CD8-positive, alpha-beta memory T cell (primary cell): ENCODE measurements around the gene GUCY1A2. TPM values are rescaled to one million over a fixed set of nuclear protein-coding genes. Genes with fewer than 3 reads are reported as not detected.

Source experiments
- CTCF ChIA-PET: fragments of 350-600 bp; sonication (Branson Sonifier 250); formaldehyde crosslinking; loops from one replicate; lab custom pipeline; 2021; ENCODE audit warnings: antibody characterized with exemption; lab: Charles Lee
- POLR2A ChIA-PET: fragments of 350-600 bp; sonication (Branson Sonifier 250); formaldehyde crosslinking; loops from one replicate; lab custom pipeline; 2021; ENCODE audit warnings: antibody characterized with exemption; lab: Charles Lee
- DNase-seq, 5 donors: peaks; one replicate each; pipeline versions ENCODE4 v3.0.0 to v3.0.0-alpha.2; 2020 to 2022; ENCODE audit warnings: mixed read lengths in 1 of 5
- H3K27ac ChIP-seq: one replicate; pipeline ENCODE4 v1.7.0; 2013; ENCODE audit warnings: low read depth, mild to moderate bottlenecking, low read length, moderate library complexity
- H3K27me3 ChIP-seq: 2 replicates; pipeline ENCODE4 v1.7.0; 2013; ENCODE audit warnings: low read length, mild to moderate bottlenecking; ENCODE audit not compliant: insufficient read depth, poor library complexity, severe bottlenecking
- H3K36me3 ChIP-seq: 2 replicates; pipeline ENCODE4 v1.7.0; 2013; ENCODE audit warnings: mild to moderate bottlenecking, low read length, moderate library complexity; ENCODE audit not compliant: insufficient read depth
- H3K4me1 ChIP-seq: 2 replicates; pipeline ENCODE4 v1.7.0; 2013; ENCODE audit warnings: mild to moderate bottlenecking, low read length, moderate library complexity; ENCODE audit not compliant: insufficient read depth
- H3K4me3 ChIP-seq: 2 replicates; pipeline ENCODE4 v1.7.0; 2013; ENCODE audit warnings: mild to moderate bottlenecking, low read length
- H3K9me3 ChIP-seq: 2 replicates; pipeline ENCODE4 v1.7.0; 2013; ENCODE audit warnings: mild to moderate bottlenecking, low read length
- H3K27ac Mint-ChIP-seq, 8 donors: one replicate each; pipeline ENCODE4 v1.8.0; 2020 to 2021; ENCODE audit warnings: mixed read lengths in 8 of 8, mild to moderate bottlenecking in 6 of 8, inconsistent platforms in 3 of 8, moderate library complexity in 3 of 8
- H3K27me3 Mint-ChIP-seq, 2 donors: one replicate each; pipeline ENCODE4 v1.8.0; 2020 to 2021; ENCODE audit warnings: mixed read lengths in 2 of 2, mild to moderate bottlenecking in 1 of 2, moderate library complexity in 1 of 2
- H3K36me3 Mint-ChIP-seq, 3 donors: one replicate each; pipeline ENCODE4 v1.8.0; 2020 to 2021; ENCODE audit warnings: mixed read lengths in 3 of 3, inconsistent platforms in 1 of 3, mild to moderate bottlenecking in 1 of 3
- H3K4me1 Mint-ChIP-seq, 3 donors: one replicate each; pipeline ENCODE4 v1.8.0; 2020 to 2021; ENCODE audit warnings: mixed read lengths in 3 of 3, inconsistent platforms in 1 of 3, mild to moderate bottlenecking in 1 of 3
- H3K4me3 Mint-ChIP-seq, 7 donors: one replicate each; pipeline ENCODE4 v1.8.0; 2020 to 2021; ENCODE audit warnings: mixed read lengths in 7 of 7, mild to moderate bottlenecking in 6 of 7, moderate library complexity in 4 of 7, inconsistent platforms in 2 of 7
- H3K9me3 Mint-ChIP-seq, 5 donors: one replicate each; pipeline ENCODE4 v1.8.0; 2020 to 2022; ENCODE audit warnings: mixed read lengths in 5 of 5, mild to moderate bottlenecking in 3 of 5, moderate library complexity in 2 of 5, inconsistent platforms in 1 of 5
- polyA plus RNA-seq: library from polyadenylated mRNA; unstranded; fragments of 300-500 nt; fragmentation: Illumina TruSeq; gene quantifications from one replicate; pipeline ENCODE4 v1.2.3, GENCODE V29; 2021
- total RNA-seq, 2 experiments: library from RNA; stranded (reverse); gene quantifications; one replicate each; pipeline ENCODE4 v1.2.3, GENCODE V29; 2021

Gene GUCY1A2
- total and polyA plus RNA-seq, 3 experiments from 2014 or later = not detected

- Histone ChIP-seq H3K36me3 (no peaks in the 10 kb centered on the region), H3K9me3 (no peaks in the 10 kb centered on the region), H3K27me3 (no peaks in the 10 kb centered on the region), H3K4me1 (no peaks in the 10 kb centered on the region), H3K4me3 (no peak overlapping the region), H3K27ac (no peak overlapping the region)
- no peak overlapping the region for H3K4me3 Mint-ChIP-seq
- no peak overlapping the region for H3K27ac Mint-ChIP-seq
- no peaks in the 10 kb centered on the region for H3K27me3 Mint-ChIP-seq
- H3K36me3 Mint-ChIP-seq = no peaks in the 10 kb centered on the region
- CTCF ChIA-PET = no interaction called here
- no peaks in the 10 kb centered on the region for H3K4me1 Mint-ChIP-seq
- no peak for DNase-seq
- H3K9me3 Mint-ChIP-seq = no peaks in the 10 kb centered on the region
- POLR2A ChIA-PET = no interaction called here
Observed at GRCh38 chr11:106971864-106972263, 46.4 kb downstream of the GUCY1A2 start.

GRCh38 chr11:106969644-106970355, 48.5 kb downstream of the GUCY1A2 start:
- Mint-ChIP-seq H3K36me3 (no peaks in the 10 kb centered on the region), H3K4me1 (no peaks in the 10 kb centered on the region), H3K27ac (no peak overlapping the region), H3K9me3 (no peaks in the 10 kb centered on the region), H3K4me3 (no peak overlapping the region), H3K27me3 (no peaks in the 10 kb centered on the region)
- ChIA-PET CTCF (no interaction called here), POLR2A (no interaction called here)
- Histone ChIP-seq H3K4me3 (no peak overlapping the region), H3K4me1 (no peaks in the 10 kb centered on the region), H3K27ac (no peak overlapping the region), H3K9me3 (no peaks in the 10 kb centered on the region), H3K36me3 (no peaks in the 10 kb centered on the region), H3K27me3 (no peaks in the 10 kb centered on the region)
- DNase-seq = no peak

DNA sequence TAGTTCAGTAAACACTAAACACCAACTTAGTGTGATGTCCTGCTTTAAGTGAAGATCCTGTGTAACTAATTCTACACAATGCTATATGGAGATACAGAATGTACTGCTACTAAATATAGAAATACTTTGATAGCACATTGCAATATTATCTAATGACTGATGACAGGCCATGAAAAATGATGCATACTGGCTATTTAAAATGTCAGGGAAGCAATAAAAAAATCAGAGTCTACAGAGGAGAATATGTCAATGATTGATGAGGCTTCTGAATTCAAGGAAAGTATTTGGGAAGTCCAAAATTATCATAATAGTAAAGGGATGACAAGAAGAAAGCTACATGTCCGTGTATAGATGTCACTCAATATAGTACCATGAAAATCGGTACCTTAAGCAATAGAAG, 55.3 kb downstream of the GUCY1A2 start:
- no peaks in the 10 kb centered on the region for H3K36me3 Mint-ChIP-seq
- no peak for DNase-seq
- peaks cover 2 to 8% (median 6%) of the 10 kb centered on the region in 5 donors for H3K9me3 Mint-ChIP-seq
- Histone ChIP-seq H3K9me3 (no peaks in the 10 kb centered on the region), H3K4me1 (no peaks in the 10 kb centered on the region), H3K27me3 (no peaks in the 10 kb centered on the region), H3K4me3 (no peak overlapping the region), H3K36me3 (no peaks in the 10 kb centered on the region), H3K27ac (no peak overlapping the region)
- POLR2A ChIA-PET = no interaction called here
- no peaks in the 10 kb centered on the region for H3K27me3 Mint-ChIP-seq
- CTCF ChIA-PET = no interaction called here
- no peak overlapping the region for H3K4me3 Mint-ChIP-seq
- H3K27ac Mint-ChIP-seq = no peak overlapping the region
- H3K4me1 Mint-ChIP-seq = no peaks in the 10 kb centered on the region

DNA sequence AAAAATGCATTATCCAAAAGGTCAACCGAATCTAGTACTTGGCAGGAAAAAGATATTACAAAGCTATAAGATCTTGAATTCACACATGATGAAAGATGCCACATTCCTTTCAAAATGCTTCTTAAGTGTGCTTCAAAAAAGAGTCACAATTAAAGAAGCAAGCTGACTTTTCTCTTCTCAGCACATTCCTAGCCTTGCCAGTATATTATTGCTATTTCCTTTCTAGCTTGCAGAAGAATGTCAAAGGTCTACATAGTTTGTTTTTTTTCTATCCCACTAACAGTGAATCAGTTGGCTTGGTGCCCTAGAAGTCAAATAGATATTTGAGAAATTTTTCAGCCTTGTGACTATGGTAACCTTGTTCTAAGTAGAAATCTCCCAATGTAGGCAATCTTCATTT, 56.8 kb downstream of the GUCY1A2 start:
- Histone ChIP-seq H3K27ac (no peak overlapping the region), H3K9me3 (no peaks in the 10 kb centered on the region), H3K27me3 (no peaks in the 10 kb centered on the region), H3K36me3 (no peaks in the 10 kb centered on the region), H3K4me1 (no peaks in the 10 kb centered on the region), H3K4me3 (no peak overlapping the region)
- no peak overlapping the region for H3K4me3 Mint-ChIP-seq
- peaks cover 4 to 8% (median 6%) of the 10 kb centered on the region in 5 donors for H3K9me3 Mint-ChIP-seq
- no peaks in the 10 kb centered on the region for H3K4me1 Mint-ChIP-seq
- DNase-seq = no peak
- no peaks in the 10 kb centered on the region for H3K27me3 Mint-ChIP-seq
- H3K36me3 Mint-ChIP-seq = no peaks in the 10 kb centered on the region
- ChIA-PET CTCF (no interaction called here), POLR2A (no interaction called here)
- H3K27ac Mint-ChIP-seq = no peak overlapping the region

- ChIA-PET CTCF (no interaction called here), POLR2A (no interaction called here)
- Histone ChIP-seq H3K9me3 (no peaks in the 10 kb centered on the region), H3K4me1 (no peaks in the 10 kb centered on the region), H3K27me3 (no peaks in the 10 kb centered on the region), H3K36me3 (no peaks in the 10 kb centered on the region), H3K27ac (no peak overlapping the region), H3K4me3 (no peak overlapping the region)
- Mint-ChIP-seq H3K27ac (no peak overlapping the region), H3K9me3 (peaks cover 4 to 11% (median 8%) of the 10 kb centered on the region in 5 donors), H3K27me3 (no peaks in the 10 kb centered on the region), H3K4me1 (no peaks in the 10 kb centered on the region), H3K4me3 (no peak overlapping the region), H3K36me3 (no peaks in the 10 kb centered on the region)
- no peak for DNase-seq
Observed at GRCh38 chr11:106961048-106961447, 57.2 kb downstream of the GUCY1A2 start.

GRCh38 chr11:106959800-106960199, 58.5 kb downstream of the GUCY1A2 start:
- no peak overlapping the region for H3K4me3 ChIP-seq
- H3K27ac Mint-ChIP-seq = no peak overlapping the region

DNA sequence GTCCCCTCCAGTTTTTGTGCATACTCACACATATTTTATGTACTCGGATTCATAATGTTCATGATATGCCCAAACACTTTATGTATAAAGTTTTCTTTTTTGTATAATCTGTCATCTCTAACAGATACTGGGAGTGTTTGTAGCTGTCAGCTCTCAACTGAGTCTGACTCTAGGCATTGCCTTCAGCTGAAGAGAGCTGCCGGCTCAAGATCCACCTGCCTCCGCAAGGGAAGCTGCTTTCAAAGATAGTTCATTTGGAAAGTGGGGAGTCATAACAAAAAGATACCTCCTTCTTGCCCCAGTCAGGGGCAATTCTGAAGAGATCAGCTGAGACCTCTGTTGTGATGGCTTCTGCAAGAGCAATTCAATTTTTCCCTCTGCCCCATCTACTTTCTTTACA, 58.9 kb downstream of the GUCY1A2 start:
- Mint-ChIP-seq H3K9me3 (peaks cover 6 to 20% (median 8%) of the 10 kb centered on the region in 5 donors), H3K27me3 (no peaks in the 10 kb centered on the region), H3K4me3 (no peak overlapping the region), H3K27ac (no peak overlapping the region), H3K4me1 (no peaks in the 10 kb centered on the region), H3K36me3 (no peaks in the 10 kb centered on the region)
- DNase-seq = no peak
- CTCF ChIA-PET = no interaction called here
- POLR2A ChIA-PET = no interaction called here
- no peaks in the 10 kb centered on the region for H3K9me3 ChIP-seq
- H3K27ac ChIP-seq = no peak overlapping the region
- no peaks in the 10 kb centered on the region for H3K4me1 ChIP-seq
- no peak overlapping the region for H3K4me3 ChIP-seq
- no peaks in the 10 kb centered on the region for H3K36me3 ChIP-seq
- no peaks in the 10 kb centered on the region for H3K27me3 ChIP-seq

More at GRCh38 chr11:106959800-106960199, 58.5 kb downstream of the GUCY1A2 start:
- Mint-ChIP-seq H3K27me3 (no peaks in the 10 kb centered on the region), H3K36me3 (no peaks in the 10 kb centered on the region), H3K4me3 (no peak overlapping the region), H3K4me1 (no peaks in the 10 kb centered on the region), H3K9me3 (peaks cover 6 to 17% (median 8%) of the 10 kb centered on the region in 5 donors)
- H3K36me3 ChIP-seq = no peaks in the 10 kb centered on the region
- ChIA-PET CTCF (no interaction called here), POLR2A (no interaction called here)
- DNase-seq = no peak
- no peaks in the 10 kb centered on the region for H3K27me3 ChIP-seq
- H3K4me1 ChIP-seq = no peaks in the 10 kb centered on the region
- no peak overlapping the region for H3K27ac ChIP-seq
- no peaks in the 10 kb centered on the region for H3K9me3 ChIP-seq

DNA sequence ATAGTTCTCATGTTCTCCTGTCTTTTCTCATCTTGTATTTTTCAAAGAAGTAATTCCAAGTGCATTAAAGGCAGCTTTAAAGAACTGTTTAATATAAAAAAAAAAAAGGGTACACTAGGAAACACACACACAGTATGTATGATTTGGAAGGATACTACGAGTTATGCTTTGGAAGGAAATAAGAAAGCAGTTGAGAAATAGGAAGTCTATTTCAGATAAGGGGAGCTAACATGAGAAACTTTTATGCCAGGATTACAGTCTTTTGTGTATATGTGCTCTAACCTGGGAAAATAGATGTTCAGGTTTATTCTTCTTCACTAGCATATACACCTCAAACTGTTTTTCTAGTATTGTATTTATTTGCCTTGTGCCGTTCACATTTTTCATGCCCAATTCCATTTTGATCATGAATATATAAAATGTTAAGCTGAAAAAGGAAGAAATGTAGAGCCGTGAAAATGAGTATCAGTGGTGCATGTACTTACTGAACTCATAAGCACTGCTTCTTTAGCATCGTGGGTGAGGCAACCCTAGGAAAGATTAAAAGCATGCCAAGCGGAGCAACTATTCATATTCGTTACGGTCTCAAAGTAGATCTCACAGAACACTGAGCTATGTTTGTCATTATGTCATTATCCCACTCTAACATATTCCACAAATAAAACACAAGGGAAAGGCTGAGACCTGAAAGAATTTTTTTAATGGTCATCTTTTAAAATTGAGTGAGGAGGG, 59.6 kb downstream of the GUCY1A2 start:
- Mint-ChIP-seq H3K36me3 (no peaks in the 10 kb centered on the region), H3K9me3 (peaks cover 8 to 23% (median 12%) of the 10 kb centered on the region in 5 donors), H3K27ac (no peak overlapping the region), H3K27me3 (no peaks in the 10 kb centered on the region), H3K4me3 (no peak overlapping the region), H3K4me1 (no peaks in the 10 kb centered on the region)
- no peak overlapping the region for H3K4me3 ChIP-seq
- ChIA-PET CTCF (no interaction called here), POLR2A (no interaction called here)
- H3K4me1 ChIP-seq = no peaks in the 10 kb centered on the region
- H3K9me3 ChIP-seq = no peaks in the 10 kb centered on the region
- H3K27me3 ChIP-seq = no peaks in the 10 kb centered on the region
- H3K27ac ChIP-seq = no peak overlapping the region
- no peak for DNase-seq
- H3K36me3 ChIP-seq = no peaks in the 10 kb centered on the region
